HG03064 (cell line): ENCODE results near the gene MEFV.
"Not testable (repeated sequence)": the region's sequence is repeated elsewhere in the genome, so short reads cannot be mapped to it uniquely, and the experiment has no call there.

Experiments used
- ATAC-seq: cut with Tn5 transposase; IDR thresholded peaks from one replicate; pipeline ENCODE4 v1.9.1; 2021; ENCODE audit warnings: low read depth; ENCODE audit not compliant: unreplicated experiment

The MEFV gene

DNA sequence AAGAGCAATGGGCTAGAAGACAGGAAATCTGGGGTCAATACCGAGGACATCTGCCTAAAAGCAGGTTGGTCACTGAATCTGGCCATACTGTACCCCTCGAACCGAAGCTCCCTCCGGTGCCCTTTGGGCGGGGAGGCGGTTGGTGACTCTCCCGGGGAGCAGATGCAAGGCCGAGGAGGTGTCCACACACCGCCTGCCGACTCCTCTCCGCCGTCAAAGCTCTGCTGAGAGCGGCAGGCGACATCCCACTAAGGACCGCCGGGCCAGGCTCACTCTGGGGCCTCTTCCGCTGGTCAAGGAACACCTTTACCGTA lies 21.9 kb downstream of the MEFV start:
- ATAC-seq, result no peak

DNA sequence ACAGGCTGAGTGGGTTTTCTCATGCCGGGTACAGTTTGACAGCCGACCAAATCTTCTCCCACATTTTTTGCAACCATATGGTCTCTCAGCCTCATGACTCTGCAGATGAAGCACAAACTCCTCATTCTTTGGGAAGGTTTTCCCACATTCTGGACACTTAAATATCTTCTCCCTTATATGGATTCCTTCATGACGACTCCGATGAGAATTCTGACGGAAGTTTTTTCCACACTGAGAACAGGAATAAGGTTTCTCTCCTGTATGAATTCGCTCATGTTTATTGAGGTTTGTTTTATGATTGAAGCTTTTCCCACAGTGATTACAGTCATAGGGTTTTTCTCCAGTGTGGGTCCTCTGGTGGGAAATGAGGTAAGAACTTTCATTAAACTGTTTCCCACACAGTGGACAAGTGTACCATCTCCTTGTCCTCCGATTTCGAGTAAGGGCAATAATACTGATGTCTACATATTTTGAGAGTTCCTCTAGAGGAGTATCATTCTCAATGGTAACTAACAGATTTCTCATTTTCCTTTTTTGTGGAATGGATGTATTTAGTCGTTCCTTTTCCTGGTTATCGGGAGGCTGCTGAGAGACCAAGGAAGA lies 32.4 kb downstream of the MEFV start:
- no peak for ATAC-seq

DNA sequence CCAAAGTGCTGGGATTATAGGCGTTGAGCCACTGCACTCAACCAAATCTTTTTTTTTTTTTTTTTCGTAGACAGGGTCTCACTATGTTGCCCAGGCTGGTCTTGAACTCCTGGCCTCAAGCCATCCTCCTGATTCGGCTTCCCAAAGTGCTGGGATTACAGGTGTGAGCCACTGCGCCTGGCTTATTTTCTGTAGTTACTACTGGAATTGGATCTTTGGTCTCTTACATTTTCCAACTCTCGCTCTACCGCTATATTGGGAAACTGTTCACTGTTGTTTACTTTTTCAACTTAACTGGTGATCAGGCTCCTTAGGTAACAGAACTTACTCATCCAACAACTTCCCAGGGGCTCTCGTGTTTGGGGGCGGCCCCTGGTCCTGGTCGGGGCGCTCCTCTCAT lies 35.6 kb downstream of the MEFV start:
- no peak for ATAC-seq

DNA sequence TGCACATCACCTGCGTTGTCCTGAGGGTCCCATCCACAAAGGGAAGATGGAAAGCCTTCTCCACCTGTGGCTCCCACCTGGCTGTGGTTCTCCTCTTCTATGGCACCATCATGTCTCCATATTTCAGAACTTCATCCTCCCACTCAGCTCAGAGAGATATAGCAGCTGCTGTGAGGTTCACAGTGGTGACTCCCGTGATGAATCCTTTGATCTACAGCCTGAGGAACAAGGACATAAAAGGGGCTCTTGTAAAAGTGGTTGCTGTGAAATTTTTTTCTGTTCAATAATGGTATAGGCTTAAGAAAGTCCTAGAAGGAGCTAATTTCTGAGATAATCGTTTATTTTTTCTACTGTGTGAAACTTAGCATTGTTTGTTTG lies 40.2 kb downstream of the MEFV start:
- no peak for ATAC-seq

DNA sequence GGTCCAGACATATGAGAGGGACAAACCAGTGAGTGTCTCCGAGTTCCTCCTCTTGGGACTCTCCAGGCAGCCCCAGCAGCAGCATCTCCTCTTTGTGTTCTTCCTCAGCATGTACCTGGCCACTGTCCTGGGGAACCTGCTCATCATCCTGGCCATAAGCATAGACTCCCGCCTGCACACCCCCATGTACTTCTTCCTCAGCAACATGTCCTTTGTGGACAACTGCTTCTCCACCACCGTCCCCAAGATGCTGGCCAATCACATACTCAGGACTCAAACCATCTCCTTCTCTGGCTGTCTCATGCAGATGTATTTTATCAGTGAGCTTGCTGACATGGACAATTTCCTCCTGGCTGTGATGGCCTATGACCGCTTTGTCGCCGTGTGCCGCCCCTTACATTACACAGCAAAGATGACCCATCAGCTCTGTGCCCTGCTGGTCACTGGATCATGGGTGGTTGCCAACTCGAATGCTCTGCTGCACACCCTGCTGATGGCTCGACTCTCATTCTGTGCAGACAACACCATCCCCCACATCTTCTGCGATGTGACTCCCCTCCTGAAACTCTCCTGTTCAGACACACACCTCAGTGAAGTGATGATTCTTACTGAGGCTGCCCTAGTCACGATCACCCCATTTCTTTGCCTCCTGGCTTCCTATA lies 40.7 kb downstream of the MEFV start:
- no peak for ATAC-seq

DNA sequence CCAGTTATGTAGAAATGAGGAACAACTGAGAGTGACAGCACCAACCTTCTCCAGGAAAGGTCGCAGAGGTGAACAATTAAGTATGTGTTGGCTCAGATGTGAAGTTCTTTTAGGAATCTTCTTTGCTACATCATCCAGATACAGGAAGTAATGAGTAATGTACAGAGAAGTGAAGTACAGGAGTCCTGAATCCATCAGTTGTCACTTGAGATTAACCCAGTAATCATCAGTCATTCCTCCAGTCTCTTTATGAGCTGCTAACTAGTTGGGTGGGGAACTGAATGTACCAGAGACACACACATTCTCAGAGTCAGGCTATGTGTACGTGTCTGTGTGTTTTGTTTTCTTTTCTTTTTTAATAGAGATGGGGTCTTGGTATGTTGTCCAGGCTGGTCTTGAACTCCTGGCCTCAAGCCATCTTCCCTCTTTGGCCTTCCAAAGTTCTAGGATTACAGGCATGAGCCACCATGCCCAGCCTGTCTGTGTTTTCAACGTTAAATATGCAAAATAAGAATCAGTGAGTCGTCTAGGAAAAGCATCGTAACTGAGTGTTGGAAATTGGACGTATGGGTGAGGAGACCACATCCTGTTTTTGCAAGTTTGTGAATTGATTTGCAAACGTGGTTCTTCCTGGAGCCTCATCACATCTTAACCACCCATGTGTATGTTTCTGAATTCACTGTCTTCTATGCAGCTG lies 41.4 kb downstream of the MEFV start:
- no peak for ATAC-seq

DNA sequence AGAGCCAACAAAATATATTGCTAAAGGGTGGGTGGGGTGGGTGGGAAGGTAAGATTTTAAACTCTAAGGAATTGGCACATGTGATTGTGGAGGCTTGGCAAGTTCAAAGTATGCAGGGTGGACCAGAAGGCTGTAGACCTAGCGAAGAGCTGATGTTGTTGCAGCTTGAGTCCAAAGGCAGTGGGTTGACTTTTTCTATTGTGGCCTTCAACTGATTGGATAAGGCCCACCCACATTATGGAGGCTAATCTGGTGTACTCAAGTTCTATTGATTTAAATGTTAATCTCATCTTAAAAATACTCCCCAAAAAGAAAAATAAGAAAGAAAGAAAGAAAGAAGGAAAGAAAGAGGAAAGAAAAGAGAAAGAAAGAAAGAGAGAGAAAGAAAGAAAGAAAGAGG lies 43.9 kb downstream of the MEFV start:
- ATAC-seq, result no peak

DNA sequence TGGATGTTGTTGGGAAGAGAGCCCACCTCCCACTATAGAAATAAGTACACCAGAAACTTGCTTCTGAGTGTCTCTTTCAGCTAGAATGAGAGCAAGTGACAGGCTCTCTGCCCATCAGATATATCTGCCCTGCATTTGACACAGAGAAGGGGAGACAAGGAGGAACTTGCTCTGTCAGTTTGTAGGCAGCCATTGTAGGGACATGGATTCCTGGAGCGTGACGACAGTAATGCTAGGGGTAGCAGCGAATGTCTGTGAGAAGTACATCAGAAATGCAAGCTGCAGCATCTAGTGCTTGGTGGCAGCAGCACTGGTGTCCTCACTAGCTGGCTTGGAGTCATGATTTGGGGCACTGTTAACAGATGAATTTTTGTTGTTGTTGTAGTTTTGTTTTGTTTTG lies 44.4 kb downstream of the MEFV start:
- no peak for ATAC-seq

DNA sequence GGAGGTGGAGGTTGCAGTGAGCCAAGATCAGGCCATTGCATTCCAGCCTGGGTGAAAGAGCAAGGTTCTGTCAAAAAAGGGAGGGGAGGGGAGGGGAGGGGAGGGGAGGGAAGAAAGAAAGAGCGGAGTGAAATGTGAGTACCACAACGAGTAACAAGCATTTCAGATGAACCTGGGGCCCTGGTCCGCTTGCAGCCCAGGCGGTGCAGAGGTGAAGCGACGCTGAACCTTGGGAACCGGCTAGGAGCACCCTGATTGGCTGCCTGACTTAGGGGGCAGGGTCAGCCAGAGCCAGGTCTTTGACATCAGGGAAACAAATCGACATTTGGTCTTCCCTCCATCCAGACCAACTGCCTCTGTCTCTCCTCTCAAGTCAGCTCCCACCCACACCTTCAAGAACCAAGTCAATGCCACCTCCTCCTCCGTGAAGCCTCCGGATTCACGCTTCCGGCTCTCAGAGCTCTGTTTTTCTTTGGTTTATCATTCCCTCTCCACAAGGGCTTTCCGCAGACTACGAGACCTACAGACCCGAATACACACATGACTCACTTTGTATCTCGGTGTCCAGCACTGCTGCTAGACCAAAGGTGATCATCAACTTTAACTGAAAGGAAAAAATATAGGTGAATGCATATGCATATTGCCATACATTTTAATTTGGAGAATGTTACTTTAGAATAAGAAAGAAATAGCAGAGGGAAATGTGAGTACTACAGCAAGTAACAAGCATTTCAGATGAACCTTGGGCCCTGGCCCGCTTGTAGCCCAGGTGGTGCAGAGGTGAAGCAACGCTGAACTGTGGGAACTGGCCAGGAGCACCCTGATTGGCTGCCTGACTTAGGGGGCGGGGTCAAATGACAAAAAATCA lies 49.1 kb downstream of the MEFV start:
- no peak for ATAC-seq

DNA sequence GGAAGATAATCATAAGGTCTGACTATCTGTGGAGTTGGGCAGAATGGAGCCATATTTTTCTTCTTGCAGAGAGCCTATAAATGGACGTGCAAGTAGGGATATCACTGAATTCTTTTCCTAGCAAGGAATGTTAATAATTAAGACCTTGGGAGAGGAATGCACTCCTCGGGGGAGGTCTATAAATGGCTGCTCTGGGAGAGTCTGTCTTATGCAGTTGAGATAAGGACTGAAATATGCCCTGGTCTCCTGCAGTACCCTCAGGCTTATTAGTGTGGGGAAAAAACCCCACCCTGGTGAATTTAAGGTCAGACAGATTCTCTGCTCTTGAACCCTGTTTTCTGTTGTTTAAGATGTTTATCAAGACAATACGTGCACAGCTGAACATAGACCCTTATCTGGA lies 50.5 kb downstream of the MEFV start:
- not testable (repeated sequence) for ATAC-seq

DNA sequence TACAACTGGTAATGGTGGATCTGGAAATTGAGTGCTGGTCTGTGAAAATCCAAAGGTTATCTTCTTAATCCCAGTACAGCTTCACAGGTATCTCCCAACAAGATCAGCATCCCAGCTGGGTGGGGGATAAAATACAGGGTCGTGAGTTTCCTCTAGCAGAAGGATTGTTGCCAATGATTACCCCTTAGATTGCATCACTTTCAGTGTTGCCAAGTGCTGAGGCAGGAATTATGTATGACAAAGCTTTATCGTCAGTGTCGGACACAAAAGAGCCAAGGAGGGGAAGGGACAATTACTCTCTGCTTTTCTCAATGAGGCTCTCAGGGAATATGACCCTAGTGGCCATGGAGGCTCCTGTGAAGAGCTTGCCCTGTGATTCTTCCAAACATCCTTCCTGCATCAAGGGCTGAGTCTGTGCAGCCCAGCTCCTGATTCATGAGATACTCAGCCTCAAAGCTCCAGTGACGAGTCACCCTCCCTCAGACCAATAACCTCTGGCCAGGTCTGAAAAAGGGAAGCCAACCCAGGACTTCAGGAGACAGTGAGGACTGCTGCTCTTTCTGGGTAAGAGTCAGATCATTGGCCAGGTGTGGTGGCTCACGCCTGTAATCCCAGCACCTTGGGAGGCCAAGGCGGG lies 53.4 kb downstream of the MEFV start:
- no peak for ATAC-seq

DNA sequence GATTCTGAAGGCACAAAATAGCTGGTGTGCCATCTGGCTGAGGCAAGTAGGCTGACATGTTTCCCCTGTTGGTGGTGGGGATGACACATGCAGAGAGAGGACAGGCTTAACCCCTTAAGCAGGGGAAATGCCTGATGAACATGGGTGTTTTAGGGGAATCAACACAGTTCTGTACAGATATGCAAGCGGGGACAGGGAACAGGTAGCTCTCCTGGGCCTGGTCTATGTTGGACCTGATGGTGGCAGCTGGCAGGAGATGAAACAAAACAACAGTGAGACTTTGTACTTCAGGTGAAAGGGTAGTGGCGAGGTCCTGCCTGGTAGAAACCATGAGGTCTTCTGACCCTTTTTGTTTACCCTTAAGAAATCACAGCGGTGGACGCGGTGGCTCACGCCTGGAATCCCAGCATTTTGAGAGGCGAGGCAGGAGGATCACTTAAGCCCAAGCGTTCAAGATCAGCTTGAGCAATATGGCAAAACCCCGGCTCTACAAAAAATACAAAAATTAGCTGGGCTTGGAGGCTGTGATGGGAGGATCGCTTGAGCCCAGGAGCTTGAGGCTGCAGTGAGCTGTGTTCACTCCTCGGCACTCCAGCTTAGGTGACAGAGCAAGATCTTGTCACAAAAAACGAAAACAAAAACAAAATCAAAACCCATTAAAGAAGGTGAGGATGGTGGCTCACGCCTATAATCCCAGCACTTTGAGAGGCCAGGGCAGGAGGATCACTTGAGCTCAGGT lies 57.9 kb downstream of the MEFV start:
- no peak for ATAC-seq

DNA sequence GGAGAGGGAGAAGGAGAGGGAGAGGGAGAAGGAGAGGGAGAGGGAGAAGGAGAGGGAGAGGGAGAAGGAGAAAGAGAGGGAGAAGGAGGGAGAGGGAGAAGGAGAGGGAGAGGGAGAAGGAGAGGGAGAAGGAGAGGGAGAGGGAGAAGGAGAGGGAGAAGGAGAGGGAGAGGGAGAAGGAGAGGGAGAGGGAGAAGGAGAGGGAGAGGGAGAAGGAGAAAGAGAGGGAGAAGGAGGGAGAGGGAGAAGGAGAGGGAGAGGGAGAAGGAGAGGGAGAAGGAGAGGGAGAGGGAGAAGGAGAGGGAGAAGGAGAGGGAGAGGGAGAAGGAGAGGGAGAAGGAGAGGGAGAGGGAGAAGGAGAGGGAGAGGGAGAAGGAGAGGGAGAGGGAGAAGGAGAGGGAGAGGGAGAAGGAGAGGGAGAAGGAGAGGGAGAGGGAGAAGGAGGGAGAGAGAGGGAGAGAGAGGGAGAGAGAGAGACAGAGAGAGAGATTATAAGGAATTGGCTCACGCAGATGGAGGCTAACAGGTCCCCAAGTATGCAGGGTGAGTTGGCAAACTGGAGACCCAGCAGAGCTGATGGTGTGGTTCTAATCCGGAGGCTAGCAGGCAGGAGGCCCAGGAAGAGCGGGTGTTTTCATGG lies 58.6 kb downstream of the MEFV start:
- ATAC-seq, result not testable (repeated sequence)

DNA sequence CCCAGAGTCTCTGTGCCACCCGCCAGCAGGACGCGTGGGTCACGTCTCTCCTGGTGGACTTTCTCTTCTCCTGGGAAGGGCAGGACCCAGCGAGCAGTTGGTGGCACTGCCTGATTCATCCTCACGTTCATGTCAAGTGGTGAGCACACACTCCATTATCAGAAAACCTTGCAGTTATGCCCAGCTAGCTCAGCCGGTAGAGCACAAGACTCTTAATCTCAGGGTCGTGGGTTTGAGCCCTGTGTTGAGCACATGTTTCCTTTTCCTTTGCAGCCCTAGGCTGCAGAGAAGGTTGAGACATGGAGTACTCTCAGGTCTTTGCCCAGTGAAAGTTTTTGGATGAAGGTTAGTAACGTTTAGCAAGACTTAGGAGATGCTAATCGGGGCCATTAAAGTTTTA lies 60.5 kb downstream of the MEFV start:
- no peak for ATAC-seq

DNA sequence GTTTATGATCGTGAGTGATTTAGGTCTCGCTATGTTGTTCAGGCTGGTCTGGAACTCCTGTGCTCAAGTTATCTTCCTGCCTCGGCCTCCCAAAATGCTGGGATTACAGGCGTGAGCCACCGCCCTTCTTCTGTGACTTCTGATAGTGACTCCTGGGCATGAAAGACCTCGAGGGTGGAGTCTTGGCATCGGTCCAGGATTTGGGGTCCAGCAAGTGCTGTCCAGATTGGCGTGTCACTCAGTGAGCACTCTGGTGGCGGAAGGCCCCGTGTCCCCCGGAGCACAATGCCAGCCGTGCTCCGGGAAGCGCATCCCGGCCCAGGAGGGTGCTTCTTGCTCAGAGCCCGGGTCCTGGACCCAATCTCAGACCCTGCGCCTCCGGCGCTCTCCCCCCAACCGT lies 61.6 kb downstream of the MEFV start:
- no peak for ATAC-seq

DNA sequence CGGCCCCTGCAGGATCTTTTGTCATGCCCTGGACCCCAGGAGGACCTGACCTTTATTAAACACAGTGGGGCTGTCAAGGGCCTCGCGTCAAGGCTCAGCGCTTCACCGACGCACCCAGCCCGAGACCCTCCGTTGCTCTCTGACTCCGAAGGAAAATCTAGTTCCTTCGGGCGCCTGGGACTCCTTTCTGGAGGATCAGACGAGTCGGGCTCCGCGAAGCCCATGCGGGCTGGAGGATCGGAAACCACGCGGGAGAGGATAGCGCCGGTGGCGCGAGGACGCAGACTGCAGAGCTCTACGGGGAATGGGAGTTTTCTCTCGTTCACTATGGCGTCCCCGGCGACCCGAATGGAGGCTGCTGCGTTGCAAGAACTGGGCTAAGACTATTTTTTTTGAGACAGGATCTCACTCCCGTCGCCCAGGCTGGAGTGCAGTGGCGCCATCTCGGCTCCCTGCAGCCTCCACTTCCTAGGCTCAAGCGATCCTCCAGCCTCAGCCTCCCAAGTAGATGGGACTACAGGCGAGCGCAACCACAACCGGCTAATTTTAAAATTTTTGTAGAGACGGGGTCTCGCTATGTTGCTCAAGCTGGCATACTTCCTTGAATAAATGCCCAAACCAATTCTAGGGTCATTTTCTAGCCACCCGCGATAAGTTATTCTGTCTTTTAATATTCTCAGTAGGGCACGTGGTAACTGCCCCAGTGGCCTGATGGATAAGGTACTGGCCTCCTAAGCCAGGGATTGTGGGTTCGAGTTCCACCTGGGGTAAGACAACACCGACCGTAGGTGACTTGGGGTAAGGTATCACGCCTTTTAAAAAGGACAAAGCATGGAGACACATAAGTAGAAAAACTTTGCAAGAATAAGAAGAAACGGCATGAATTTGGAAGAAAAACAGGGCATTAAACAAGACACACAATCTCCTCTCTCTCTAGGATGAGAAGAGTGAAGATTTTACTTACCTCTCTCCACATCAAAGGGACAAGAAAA lies 62.9 kb downstream of the MEFV start:
- ATAC-seq, result no peak

DNA sequence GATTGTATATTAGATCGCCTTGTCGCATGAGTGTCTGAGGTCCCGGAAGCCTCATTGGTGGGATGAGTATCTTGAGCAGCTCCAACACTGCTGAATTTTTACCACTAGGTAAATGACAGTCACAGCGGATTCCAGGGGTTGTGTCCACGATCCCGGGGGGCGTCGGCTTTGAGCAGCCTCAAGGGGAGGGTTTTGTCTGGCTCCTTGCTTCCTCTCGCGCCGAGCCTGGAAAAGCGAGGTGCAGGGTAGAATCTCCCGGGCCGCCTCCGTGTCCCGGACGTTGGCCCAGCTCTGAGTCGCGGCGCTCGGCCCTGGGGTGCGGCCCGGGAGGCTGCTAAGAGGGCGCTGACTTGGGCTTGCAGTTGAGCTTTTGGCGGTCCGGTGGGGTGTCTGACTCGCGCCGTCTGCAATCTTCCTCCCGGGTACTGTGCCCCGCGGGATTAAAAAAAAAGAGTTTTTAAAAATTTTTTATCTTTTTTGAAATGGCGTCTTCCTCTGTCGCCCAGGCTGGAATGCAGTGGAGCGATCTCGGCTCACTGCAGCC lies 63.9 kb downstream of the MEFV start:
- ATAC-seq, result no peak
